Posterior vena cava (tissue), 2 donors: Measurements from ENCODE around the gene GPR137B. TPM values are rescaled to one million over a fixed set of nuclear protein-coding genes. Genes with fewer than 3 reads are reported as not detected.

Experiments
- DNase-seq: peaks from one replicate; pipeline ENCODE4 v3.0.0-alpha.2; 2020; ENCODE audit warnings: low spot score
- intact Hi-C, 2 donors: fragments of 100-400 bp; cut with DNase I; formaldehyde crosslinking; loops; one replicate each; pipeline versions ENCODE4 v1.14.1 to v1.14.2; 2022 to 2023
- total RNA-seq, 2 donors: library from RNA; stranded (reverse); fragmentation: NEBNext Ultra II Directional; extraction: Animal tissue kit (Norgen Biotek cat#: 25700); gene quantifications; one replicate each; pipeline ENCODE4 v1.2.1, GENCODE V29; 2021
- donor health status: DM: yes; HTN: yes; CAD: no.
- donor health status: DM: yes; HTN: yes; CAD: no.

GPR137B gene
- total RNA-seq, 2 donors from 2014 or later: 13.7 to 15.7 TPM

DNA sequence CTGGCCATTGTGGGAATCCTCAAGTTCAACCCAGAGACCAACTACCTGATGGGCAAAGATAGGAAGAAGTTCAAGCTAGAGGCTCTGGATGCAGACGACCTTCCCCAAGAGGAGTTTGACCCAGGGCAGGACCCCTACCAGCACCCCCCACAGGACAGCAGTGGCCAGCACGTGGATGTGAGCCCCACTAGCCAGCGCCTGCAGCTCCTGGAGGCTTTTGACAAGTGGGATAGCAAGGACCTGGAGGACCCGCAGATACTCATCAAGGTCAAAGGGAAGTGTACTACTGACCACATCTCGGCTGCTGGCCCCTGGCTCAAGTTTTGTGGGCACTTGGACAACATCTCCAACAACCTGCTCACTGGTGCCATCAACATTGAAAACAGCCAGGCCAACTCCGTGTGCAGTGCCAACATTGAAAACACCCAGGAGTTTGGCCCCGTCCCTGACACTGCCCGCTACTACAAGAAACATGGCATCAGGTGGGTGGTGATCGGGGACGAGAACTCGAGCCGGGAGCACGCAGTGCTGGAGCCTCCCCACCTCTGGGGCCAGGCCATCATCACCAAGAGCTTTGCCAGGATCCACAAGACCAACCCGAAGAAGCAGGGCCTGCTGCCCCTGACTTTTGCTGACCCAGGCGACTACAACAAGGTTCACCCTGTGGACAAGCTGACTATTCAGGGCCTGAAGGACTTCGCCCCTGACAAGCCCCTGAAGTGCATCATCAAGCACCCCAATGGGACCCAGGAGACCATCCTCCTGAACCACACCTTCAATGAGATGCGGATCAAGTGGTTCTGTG is 30.6 kb upstream of the GPR137B start:
- no peak for DNase-seq
- intact Hi-C loops: no loop called here

DNA sequence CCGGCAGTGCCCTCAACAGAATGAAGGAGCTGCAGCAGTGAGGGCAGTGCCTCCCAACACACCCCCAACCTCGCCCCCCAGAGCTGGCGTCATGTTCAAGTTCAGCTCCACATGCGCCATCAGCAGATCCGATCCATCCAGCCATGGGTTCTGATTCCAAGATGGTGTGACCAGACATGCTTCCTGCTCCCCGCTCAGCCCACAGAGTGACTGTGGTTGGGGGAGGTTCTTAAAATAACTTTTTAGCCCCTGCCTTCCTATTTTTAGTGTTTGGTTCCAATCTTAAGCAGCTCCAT is 30.1 kb upstream of the GPR137B start:
- intact Hi-C loops: no loop called here
- no peak for DNase-seq

- DNase-seq: no peak
- intact Hi-C loops: no loop called here
Measured at GRCh38 chr1:236113324-236114032, 28.9 kb upstream of the GPR137B start.

- intact Hi-C loops: no loop called here
Measured at GRCh38 chr1:236114076-236114747, 28.1 kb upstream of the GPR137B start.

GRCh38 chr1:236117710-236118109 is 24.6 kb upstream of the GPR137B start:
- no peak for DNase-seq
- intact Hi-C loops: no loop called here

More at GRCh38 chr1:236114076-236114747, 28.1 kb upstream of the GPR137B start:
- DNase-seq: no peak

- no peak for DNase-seq
- intact Hi-C loops: loop anchor here in 1 of 2 donors (10.0 kb wide), 1 partner anchor 195 kb away; no protein-coding TSS in a partner anchor
Measured at GRCh38 chr1:236119943-236120484, 22.3 kb upstream of the GPR137B start.

DNA sequence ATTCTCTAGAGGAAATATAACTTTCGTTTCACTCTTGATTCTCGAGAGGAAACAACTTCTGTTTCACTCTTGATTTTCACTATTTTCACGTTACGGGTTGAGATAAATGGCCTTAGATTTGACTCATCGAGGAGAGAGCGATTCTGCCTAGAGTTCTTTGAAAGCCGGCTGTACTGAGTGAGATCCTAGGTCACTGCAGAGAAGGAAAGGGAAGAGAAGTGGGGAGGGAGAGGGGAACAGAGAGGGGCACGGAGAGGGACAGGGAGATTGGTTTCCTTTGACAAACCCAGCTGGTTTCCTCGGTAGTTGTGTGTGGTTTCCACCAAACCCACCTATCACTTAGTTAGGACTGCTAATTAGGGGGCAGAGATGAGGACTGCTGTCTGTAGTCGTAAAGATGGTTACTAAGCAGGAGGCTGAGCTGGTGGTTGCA is 21.6 kb upstream of the GPR137B start:
- intact Hi-C loops: loop anchor here in 1 of 2 donors (10.0 kb wide), 1 partner anchor 194 kb away; no protein-coding TSS in a partner anchor
- DNase-seq: no peak

- no peak for DNase-seq
- intact Hi-C loops: loop anchor here in 1 of 2 donors (10.0 kb wide), 1 partner anchor 193 kb away; no protein-coding TSS in a partner anchor
Measured at GRCh38 chr1:236122176-236122575, 20.2 kb upstream of the GPR137B start.

- DNase-seq: no peak
- intact Hi-C loops: loop anchor here in 1 of 2 donors (10.0 kb wide), 1 partner anchor 191 kb away; no protein-coding TSS in a partner anchor
Measured at GRCh38 chr1:236123563-236123962, 18.8 kb upstream of the GPR137B start.

DNA sequence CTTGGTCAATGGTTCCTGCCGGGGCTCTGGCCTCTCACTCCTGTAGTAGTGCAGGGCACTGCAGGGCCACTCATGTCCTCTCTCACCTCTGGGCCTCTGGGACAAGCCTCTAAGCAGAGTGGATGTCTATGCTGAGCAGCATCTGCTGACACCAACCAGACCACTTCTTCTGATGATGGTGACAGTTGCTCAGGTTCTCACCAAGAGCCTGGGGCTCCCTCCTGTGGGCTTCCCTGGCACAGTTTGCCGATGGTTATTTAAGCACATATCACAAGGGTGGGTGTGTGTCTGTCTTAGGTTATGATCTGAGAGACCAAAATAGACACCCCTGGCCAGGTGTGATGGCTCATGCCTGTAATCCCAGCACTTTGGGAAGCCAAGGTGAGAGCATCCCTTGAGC is 17.4 kb upstream of the GPR137B start:
- intact Hi-C loops: loop anchor here in 1 of 2 donors (10.0 kb wide), 1 partner anchor 190 kb away; no protein-coding TSS in a partner anchor
- DNase-seq: no peak

- no peak for DNase-seq
- intact Hi-C loops: loop anchor here in 1 of 2 donors (10.0 kb wide), 1 partner anchor 188 kb away; no protein-coding TSS in a partner anchor
Measured at GRCh38 chr1:236127045-236127444, 15.3 kb upstream of the GPR137B start.

DNA sequence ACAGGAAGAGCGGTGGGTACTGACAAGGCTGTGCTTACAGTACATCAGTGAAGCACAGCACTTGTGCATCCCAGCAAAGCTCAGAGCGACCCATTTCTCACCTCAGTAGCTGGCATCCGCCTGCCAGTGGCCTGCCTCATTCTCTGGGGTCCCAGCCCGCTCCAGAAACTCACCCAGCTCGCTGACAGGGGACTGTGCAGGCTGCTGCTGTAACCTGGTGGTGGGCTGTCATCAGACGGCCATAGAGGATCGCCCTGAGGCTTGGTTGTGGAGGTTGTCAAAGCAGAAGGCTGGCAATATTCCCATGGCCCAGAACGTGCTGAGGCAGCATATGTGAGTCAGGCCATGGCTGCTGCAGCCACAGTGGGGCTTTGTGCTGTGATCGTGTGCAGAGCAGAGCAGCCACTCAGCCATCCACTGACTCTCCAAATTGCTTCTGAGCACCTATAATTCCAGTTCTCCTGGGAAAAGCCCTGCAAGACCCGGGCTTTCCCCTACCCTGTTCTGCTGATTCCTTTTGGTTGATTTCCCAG is 13.6 kb upstream of the GPR137B start:
- intact Hi-C loops: loop anchor here in 1 of 2 donors (10.0 kb wide), 1 partner anchor 186 kb away; no protein-coding TSS in a partner anchor
- no peak for DNase-seq

GRCh38 chr1:236129306-236129705 is 13.0 kb upstream of the GPR137B start:
- no peak for DNase-seq
- intact Hi-C loops: loop anchor here in 1 of 2 donors (10.0 kb wide), 1 partner anchor 185 kb away; no protein-coding TSS in a partner anchor

DNA sequence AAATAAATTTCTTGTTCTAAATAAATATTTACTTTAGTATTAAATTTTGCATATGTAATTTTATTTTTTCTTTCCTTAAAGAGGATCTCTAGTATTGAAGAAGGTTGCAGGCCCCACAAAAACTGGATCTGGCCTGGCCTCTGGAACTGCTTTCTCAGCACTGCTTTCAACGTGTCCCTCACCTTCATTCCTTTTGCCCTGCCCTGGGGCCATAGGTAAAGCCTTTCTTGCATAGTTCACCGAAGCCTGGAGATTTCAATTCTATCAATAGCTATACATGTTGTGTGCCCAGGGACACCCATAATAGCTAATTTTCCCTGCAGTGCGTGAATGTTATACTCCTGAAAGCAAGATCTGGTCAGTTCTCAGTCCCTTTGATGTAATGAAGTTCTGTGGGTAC is 12.0 kb upstream of the GPR137B start:
- intact Hi-C loops: no loop called here
- DNase-seq: no peak

DNA sequence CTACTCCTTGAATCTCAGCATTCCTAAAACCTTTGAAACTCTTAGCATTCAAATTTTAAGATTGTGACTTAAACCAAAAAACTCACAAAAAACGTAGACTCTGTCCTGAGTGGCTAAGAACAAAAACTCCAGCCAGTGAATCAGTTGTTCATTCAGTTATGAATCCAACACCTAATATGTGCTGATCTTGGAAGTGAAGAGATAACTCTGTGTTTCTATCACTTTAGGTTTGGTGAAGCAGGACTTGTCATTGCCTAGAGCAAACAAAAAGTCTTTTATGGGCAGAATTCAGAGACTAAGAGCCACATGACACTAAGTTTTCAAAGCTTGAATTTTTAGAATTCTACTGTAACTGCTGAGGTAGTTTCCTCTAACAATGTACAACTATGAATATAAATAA is 10.4 kb upstream of the GPR137B start:
- DNase-seq: no peak
- intact Hi-C loops: no loop called here

GRCh38 chr1:236132420-236133046 is 9.8 kb upstream of the GPR137B start:
- intact Hi-C loops: no loop called here
- DNase-seq: peak; percentile 5

DNA sequence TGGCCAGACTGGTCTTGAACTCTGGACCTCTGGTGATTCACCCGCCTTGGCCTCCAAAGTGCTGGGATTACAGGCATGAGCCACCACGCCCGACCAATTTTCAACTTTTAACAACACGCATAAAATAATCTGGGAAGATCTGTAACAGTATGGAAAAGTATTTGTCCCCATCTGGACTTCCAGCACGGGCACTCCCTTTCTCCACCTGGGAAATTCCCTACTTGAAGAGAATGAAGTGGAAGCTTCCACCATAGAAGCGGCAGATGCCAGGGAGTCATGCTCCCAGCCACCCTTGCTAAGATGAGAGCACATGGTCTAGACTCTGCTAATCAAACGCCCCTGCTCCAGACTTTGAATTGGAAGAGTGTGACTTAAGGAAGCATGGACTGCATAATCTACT is 9.0 kb upstream of the GPR137B start:
- intact Hi-C loops: no loop called here
- no peak for DNase-seq

DNA sequence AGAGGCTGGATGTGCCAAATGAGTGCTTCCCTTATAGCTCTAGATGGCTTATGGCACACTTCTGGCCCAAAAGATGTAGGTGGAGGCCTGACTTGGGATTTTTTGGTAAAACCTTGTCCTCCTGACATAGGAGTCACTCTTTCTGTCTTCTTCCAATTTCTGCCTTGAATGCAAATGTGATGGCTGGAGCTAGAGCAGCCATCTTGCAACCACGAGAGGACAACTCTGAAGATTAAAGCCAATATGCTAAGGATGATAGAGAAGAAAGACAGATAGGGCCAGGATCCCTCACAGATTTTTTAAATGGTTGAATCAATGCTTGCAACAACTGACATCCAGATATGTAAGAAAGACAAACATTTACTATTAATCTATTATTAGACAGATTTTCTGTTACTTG is 8.5 kb upstream of the GPR137B start:
- intact Hi-C loops: no loop called here
- DNase-seq: no peak
